Measurements from ENCODE around the gene LUC7L3. TPM values are rescaled to one million over a fixed set of nuclear protein-coding genes. Genes with fewer than 3 reads are reported as not detected.

The LUC7L3 gene
- total RNA-seq, 1 experiment from 2014 or later: 136 TPM

DNA sequence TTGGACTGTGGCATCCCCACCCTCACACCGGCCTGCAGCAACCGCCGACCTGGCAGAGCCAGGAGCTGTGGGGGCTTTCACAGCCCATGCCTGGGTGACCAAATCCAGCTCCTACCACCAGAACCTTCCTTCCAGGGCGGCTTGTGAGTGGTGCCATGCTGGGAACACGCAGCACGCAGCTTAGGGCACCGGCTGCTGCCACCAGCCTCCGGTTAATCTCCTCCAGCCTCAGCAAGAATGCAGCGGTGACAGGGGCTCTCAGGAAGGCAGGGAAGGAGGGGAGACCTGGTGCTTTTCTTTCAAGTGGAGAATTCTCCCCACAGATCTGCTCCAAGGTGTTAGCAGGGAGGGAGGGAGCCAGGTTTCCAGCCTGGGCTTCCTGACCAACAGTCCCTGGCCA lies 80.2 kb downstream of the LUC7L3 start:
- intact Hi-C loops (cut with micrococcal nuclease; ENCODE audit: unreplicated experiment): no loop called here
- Histone ChIP-seq H3K27me3 (ENCODE audit: control insufficient read depth, insufficient read depth, low read length) (no peaks in the 10 kb centered on the region), H3K36me3 (ENCODE audit: control insufficient read depth, insufficient read depth, low read length) (no peaks in the 10 kb centered on the region), H3K4me1 (ENCODE audit: control insufficient read depth, insufficient read depth, low read length) (peaks cover 4% of the 10 kb centered on the region; the same call in 1 of the 2 replicates), H3K4me3 (ENCODE audit: low read depth in 2 of 2, low read length in 2 of 2) (no peak overlapping the region), H3K27ac (ENCODE audit: low read length) (no peak overlapping the region), H3K9me3 (ENCODE audit: control insufficient read depth, insufficient read depth, low read depth, low read length) (no peaks in the 10 kb centered on the region)
- CTCF ChIA-PET: no interaction called here
- in situ Hi-C loops (cut with HindIII; ENCODE audit: low pct_unique_long_range_greater_than_20kb, low sequenced_read_pairs): no loop called here
- BruUV-seq (replicated peaks): no TSS peak
- DNase-seq (ENCODE audit: low read depth, low spot score): no peak
- ATAC-seq: no peak
- POLR2A ChIA-PET: no interaction called here
- TF ChIP-seq POLR2AphosphoS5 (IDR thresholded peaks at IDR 0.05; ENCODE audit: low read depth, low read length) (no peak), TCF7L2 (IDR thresholded peaks at IDR 0.05; ENCODE audit: low read depth, low read length) (no peak), SIN3A (IDR thresholded peaks at IDR 0.05; ENCODE audit: borderline replicate concordance, insufficient read depth, low read depth, low read length) (no peak)
- TF ChIP-seq, protein P1, sequence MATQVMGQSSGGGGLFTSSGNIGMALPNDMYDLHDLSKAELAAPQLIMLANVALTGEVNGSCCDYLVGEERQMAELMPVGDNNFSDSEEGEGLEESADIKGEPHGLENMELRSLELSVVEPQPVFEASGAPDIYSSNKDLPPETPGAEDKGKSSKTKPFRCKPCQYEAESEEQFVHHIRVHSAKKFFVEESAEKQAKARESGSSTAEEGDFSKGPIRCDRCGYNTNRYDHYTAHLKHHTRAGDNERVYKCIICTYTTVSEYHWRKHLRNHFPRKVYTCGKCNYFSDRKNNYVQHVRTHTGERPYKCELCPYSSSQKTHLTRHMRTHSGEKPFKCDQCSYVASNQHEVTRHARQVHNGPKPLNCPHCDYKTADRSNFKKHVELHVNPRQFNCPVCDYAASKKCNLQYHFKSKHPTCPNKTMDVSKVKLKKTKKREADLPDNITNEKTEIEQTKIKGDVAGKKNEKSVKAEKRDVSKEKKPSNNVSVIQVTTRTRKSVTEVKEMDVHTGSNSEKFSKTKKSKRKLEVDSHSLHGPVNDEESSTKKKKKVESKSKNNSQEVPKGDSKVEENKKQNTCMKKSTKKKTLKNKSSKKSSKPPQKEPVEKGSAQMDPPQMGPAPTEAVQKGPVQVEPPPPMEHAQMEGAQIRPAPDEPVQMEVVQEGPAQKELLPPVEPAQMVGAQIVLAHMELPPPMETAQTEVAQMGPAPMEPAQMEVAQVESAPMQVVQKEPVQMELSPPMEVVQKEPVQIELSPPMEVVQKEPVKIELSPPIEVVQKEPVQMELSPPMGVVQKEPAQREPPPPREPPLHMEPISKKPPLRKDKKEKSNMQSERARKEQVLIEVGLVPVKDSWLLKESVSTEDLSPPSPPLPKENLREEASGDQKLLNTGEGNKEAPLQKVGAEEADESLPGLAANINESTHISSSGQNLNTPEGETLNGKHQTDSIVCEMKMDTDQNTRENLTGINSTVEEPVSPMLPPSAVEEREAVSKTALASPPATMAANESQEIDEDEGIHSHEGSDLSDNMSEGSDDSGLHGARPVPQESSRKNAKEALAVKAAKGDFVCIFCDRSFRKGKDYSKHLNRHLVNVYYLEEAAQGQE (IDR thresholded peaks at IDR 0.05; ENCODE audit: insufficient read depth in 1 of 2, low read depth in 2 of 2, low read length in 1 of 2): no peak
- TF ChIP-seq, protein P2, sequence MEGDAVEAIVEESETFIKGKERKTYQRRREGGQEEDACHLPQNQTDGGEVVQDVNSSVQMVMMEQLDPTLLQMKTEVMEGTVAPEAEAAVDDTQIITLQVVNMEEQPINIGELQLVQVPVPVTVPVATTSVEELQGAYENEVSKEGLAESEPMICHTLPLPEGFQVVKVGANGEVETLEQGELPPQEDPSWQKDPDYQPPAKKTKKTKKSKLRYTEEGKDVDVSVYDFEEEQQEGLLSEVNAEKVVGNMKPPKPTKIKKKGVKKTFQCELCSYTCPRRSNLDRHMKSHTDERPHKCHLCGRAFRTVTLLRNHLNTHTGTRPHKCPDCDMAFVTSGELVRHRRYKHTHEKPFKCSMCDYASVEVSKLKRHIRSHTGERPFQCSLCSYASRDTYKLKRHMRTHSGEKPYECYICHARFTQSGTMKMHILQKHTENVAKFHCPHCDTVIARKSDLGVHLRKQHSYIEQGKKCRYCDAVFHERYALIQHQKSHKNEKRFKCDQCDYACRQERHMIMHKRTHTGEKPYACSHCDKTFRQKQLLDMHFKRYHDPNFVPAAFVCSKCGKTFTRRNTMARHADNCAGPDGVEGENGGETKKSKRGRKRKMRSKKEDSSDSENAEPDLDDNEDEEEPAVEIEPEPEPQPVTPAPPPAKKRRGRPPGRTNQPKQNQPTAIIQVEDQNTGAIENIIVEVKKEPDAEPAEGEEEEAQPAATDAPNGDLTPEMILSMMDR (IDR thresholded peaks at IDR 0.05): no peak

DNA sequence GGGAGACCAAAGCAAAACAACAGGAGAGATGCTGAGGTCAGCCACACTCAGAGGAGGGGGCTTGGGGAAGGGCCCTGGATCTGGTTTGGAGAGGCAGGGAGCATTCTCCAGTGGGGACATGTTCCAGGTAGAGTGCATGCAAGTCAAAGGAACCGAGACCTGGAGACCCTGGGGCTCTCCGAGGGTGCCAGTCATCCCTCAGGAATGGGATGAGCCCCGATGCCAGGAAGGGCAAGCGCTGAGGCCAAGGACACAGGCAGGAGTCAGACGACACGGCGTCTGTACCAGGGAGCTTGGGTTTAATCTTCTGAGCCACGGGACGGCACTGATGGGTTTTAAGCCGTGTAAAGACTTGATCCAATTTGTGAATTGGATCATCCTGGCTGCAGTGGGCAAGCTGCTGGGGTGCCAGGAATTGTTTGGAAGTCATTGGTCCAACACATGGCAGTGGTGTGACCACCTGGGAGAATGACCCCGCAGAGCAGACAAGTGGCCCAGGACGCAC lies 80.8 kb downstream of the LUC7L3 start:
- intact Hi-C loops (cut with micrococcal nuclease; ENCODE audit: unreplicated experiment): no loop called here
- Histone ChIP-seq H3K4me1 (ENCODE audit: control insufficient read depth, insufficient read depth, low read length) (peaks cover 4% of the 10 kb centered on the region; the same call in 1 of the 2 replicates), H3K9me3 (ENCODE audit: control insufficient read depth, insufficient read depth, low read depth, low read length) (no peaks in the 10 kb centered on the region), H3K4me3 (ENCODE audit: low read depth in 2 of 2, low read length in 2 of 2) (no peak overlapping the region), H3K27me3 (ENCODE audit: control insufficient read depth, insufficient read depth, low read length) (no peaks in the 10 kb centered on the region), H3K27ac (ENCODE audit: low read length) (no peak overlapping the region), H3K36me3 (ENCODE audit: control insufficient read depth, insufficient read depth, low read length) (no peaks in the 10 kb centered on the region)
- in situ Hi-C loops (cut with HindIII; ENCODE audit: low pct_unique_long_range_greater_than_20kb, low sequenced_read_pairs): no loop called here
- TF ChIP-seq, protein P2 (IDR thresholded peaks at IDR 0.05): no peak
- TF ChIP-seq, protein P1 (IDR thresholded peaks at IDR 0.05; ENCODE audit: insufficient read depth in 1 of 2, low read depth in 2 of 2, low read length in 1 of 2): no peak
- TF ChIP-seq SIN3A (IDR thresholded peaks at IDR 0.05; ENCODE audit: borderline replicate concordance, insufficient read depth, low read depth, low read length) (no peak), TCF7L2 (IDR thresholded peaks at IDR 0.05; ENCODE audit: low read depth, low read length) (no peak), POLR2AphosphoS5 (IDR thresholded peaks at IDR 0.05; ENCODE audit: low read depth, low read length) (no peak)
- no TSS peak for BruUV-seq (replicated peaks)
- DNase-seq (ENCODE audit: low read depth, low spot score) (no peak), ATAC-seq (no peak)
- POLR2A ChIA-PET: no interaction called here
- CTCF ChIA-PET: no interaction called here

Data from Panc1 (cell line).